ENCODE measurements around the gene SAMD9. TPM values are rescaled to one million over a fixed set of nuclear protein-coding genes. Genes with fewer than 3 reads are reported as not detected.

SAMD9 gene
- 11.1 and 11.2 TPM in 2 replicates for total RNA-seq

DNA sequence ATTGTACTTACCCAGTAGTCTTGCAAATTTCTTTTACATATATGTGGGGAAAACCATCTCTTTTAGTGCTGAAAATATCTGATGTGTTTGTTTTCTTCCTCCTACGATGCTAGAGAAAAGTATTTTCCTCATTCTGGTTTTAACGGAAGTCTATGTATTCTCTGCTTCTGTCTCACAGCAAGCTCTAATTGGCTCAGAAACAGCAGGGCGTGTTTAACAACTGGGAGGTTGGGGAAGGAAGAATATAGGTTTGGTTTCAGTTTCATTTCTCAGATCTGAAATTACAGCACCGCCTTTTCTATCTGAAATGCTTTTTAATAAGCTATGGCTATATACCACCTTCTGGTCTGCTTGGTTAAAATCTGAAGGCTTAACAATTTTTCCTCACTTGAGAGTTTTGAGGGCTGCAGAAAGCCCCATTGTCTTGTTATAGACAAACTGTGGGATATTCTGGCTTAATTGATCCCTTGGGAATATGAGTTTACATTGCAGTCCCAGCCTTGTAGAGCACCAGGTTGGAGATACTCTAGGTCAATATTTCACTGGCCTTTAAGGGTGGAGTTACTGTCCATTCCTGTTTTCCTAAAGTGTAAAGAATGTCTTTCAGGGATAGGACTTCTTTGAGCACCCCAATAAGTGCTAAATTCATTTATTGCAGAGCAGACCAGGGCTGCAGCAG lies at the start of gene SAMD9:
Gene SAMD9 (minus strand): TSS at position 128 of the 679 bp plus-strand sequence. CDS start 11,882 bp downstream, outside the sequence.

DNA sequence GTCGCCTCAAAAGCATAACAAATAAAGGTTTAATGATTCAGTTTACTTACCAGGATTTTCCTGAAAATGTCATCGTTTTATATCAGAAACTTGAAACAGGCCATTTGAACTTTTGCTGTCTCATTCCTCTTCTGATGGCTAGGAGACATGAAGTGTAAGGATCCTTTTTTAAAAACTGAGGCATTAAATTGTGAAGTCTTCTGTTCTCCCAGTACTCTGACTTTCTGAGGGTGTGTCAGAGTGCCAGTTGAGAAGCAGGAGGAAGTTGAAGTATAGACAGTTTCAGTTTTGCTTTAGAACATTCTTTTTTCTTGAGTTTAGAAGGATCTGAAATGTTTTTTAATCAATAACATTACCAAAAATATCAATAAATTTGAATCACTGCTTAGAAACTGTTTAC lies 30.4 kb upstream of the SAMD9 start, which contains the start of gene SAMD9L:
Gene SAMD9L (minus strand): TSS at position 242 of the 400 bp plus-strand sequence. CDS start 12,414 bp downstream, outside the sequence.

Other genes starting within 250 kb of the SAMD9 start
- gene SAMD9L, start 30.4 kb upstream of the SAMD9 start, total RNA-seq = 7.8 and 18.9 TPM in 2 replicates
- not detected in 2 replicates for gene HEPACAM2, start 108.5 kb upstream of the SAMD9 start, total RNA-seq
- 23.8 and 28.1 TPM in 2 replicates for gene VPS50, start 114.4 kb upstream of the SAMD9 start, total RNA-seq